WTC11 (cell line): Measurements from ENCODE around the gene TAS1R1.

Experiments
- CTCF ChIP-seq: fragments of 200-600 bp; IDR thresholded peaks from 2 replicates; pipeline ENCODE4 v1.8.0; 2022; ENCODE audit warnings: antibody characterized with exemption
- EMX1 ChIP-seq: fragments of 250-450 bp; sonication (Bioruptor Pico); IDR thresholded peaks from 2 replicates; pipeline ENCODE4 v1.8.0; 2021; ENCODE audit warnings: mild to moderate bottlenecking

GRCh38 chr1:6584126-6585080, 29.3 kb downstream of the TAS1R1 start:
- TF ChIP-seq EMX1 (CRISPR knock-in tag), result no peak
- no peak for TF ChIP-seq CTCF
